KBM-7 (cell line): ENCODE measurements around the gene RPH3AL.

Experiments used
- DNase-seq: peaks from one replicate; pipeline ENCODE4 v3.0.0-alpha.2; 2015
- in situ Hi-C: fragments of 300-500 bp; cut with MboI; formaldehyde crosslinking; loops from 2 replicates; pipeline ENCODE4 v1.14.3; 2020; ENCODE audit warnings: low sequenced_read_pairs, low pct_unique_long_range_greater_than_20kb, mixed read lengths

Gene RPH3AL

GRCh38 chr17:339193-340061 is 13.2 kb downstream of the RPH3AL start:
- in situ Hi-C loops: no loop called here
- no peak for DNase-seq

DNA sequence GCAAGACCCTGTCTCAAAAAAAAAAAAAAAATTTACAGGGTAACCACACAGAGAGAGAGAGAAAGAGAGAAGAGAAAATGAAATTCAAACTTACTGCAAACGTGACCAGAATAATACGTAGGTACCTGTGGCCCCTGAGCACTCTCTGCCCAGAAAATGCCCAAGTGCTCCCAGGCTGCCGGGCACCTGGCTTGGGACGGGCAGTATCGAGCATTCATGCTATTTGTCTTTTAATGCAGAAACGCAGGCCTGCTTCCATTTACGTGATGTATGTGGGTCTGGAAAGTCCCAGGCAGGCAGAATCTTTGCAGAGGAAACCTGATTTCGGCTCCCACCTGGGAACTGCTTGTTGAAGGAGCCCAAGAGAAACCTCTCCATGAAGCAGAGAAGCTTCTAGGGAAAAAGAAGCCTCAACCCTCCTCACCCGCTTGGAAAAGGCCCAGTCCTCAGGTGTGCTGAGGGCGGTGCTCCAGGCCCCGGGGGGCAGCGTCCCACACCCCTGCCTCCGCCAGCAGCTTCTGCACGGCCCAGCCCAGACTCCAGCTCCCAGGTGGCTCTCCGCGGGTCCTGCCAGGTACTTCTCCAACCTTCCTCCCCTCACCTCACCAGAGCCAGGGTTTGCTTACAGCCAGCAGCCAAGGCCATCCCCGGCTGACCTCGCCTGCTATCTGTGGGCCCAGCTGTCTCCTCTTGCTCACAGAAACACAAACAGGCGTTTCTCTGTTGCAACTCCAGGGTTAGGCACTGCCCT is 14.0 kb downstream of the RPH3AL start:
- in situ Hi-C loops: no loop called here
- no peak for DNase-seq

DNA sequence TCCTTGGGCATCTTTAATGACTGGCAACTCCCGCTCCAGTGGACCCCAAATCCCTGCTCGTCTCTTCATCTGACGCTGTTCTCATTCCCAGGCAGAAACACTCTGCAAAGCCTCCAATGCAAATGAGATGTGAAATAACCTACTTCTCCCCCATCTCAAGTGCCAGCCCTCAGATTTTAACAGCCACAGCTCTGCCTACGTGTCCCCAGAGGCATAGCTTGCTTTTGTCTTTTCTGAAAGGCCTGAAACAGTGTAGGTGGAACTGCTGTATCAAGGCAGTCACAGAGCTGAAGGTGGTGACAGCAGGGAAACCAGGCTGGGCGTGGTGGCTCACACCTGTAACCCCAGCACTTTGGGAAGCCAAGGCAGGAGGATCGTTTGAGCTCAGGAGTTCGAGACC is 14.7 kb downstream of the RPH3AL start:
- in situ Hi-C loops: no loop called here
- DNase-seq: no peak

DNA sequence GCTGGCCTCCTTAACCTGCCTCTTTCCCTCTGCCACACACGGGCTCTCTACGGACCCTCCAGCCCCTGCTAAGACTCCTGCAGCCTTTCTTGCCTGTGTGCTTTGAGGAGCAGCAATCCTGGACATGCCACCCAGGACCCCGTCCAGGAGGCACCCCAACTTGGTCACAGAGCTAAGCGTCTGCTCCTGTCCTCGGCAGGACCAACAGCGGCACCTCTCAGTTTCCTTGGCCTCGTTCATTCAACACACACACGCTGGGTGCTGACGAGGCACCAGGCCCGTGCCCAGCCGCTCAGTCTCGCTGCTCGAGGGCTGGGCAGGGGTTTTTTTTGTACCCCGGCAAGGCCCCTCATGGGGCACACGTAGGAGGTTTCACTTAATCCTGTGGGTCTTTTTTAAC is 15.2 kb downstream of the RPH3AL start:
- no peak for DNase-seq
- in situ Hi-C loops: no loop called here

DNA sequence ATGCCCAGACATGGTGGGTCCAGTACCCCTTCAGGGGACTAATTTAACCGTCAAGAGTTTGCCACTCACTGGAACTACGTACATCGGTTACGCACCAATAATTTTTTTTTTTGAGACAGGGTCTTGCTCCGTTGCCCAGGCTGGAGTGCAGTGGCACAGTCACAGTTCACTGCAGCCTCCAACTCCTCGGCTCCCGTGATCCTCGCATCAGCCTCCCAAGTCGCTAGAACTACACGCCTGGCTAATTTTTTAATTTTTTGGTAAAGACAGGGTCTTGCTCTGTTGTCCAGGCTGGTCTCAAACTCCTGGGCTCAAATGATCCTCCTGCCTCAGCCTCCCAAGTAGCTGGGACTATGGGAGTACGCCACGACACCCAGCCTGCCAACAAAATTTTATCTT is 15.6 kb downstream of the RPH3AL start:
- in situ Hi-C loops: no loop called here
- no peak for DNase-seq

GRCh38 chr17:336110-337021 is 16.2 kb downstream of the RPH3AL start:
- peak; percentile 50 for DNase-seq
- in situ Hi-C loops: no loop called here

GRCh38 chr17:335691-336090 is 16.9 kb downstream of the RPH3AL start:
- in situ Hi-C loops: no loop called here
- no peak for DNase-seq

DNA sequence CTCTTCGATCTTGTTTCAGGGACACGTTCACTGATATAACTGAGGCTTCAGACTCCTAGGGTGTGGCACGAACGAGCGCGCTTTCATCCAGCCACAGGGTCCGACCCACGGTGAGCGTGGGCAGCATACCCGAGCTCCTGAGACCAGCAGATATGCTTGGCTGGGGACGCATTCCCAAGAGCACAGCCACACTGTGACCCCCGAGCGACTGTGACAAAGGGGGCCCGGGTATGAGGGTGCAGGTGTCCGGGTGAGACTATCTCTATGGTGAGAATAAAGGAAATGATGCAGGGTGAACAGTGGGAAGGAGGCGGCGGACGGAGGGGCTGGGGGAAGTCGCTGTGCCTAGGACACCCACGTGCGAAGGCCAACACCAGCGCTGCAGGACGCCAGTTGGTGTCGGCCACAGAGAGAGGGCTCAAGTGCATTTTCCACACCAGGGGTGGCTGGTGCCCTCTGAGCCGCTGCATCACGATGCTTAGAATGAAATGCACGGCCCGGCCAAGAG is 17.6 kb downstream of the RPH3AL start:
- no peak for DNase-seq
- in situ Hi-C loops: no loop called here

DNA sequence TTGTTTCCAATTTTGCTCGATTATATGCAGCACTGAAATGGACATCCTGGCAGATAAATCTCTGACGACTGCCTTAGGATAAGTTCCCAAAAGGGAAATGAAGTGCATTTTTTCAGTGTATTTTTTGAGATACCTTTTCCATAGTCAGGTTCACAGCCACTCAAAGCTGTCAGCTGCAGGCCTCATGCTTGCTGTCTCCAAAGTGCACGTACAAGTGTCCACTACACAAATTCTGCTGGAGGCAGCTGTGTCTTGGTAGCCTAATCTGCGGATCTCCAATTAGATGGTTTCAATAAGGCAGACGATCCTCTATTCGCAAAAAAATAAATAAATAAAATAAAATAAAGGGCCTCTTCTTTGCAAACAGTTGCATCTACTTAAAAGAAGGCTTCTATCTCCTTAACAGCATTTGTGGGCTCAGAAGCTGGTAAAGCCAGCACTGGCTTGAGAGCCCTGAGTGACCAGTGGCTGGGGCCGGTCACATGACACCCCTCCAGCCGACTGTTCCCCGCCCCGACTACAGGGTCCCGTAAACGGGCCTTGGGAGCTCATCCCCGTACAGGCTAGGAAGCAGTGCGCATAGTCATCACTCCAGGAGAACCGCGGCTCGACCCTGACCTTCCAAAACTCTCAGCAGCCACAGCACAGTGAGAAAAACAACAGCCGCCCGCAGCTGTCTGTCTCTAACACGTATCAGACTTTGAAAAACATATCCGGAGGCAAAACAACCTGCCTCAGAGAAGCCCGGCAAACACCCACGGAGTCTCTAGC is 18.8 kb downstream of the RPH3AL start:
- DNase-seq: no peak
- in situ Hi-C loops: no loop called here

DNA sequence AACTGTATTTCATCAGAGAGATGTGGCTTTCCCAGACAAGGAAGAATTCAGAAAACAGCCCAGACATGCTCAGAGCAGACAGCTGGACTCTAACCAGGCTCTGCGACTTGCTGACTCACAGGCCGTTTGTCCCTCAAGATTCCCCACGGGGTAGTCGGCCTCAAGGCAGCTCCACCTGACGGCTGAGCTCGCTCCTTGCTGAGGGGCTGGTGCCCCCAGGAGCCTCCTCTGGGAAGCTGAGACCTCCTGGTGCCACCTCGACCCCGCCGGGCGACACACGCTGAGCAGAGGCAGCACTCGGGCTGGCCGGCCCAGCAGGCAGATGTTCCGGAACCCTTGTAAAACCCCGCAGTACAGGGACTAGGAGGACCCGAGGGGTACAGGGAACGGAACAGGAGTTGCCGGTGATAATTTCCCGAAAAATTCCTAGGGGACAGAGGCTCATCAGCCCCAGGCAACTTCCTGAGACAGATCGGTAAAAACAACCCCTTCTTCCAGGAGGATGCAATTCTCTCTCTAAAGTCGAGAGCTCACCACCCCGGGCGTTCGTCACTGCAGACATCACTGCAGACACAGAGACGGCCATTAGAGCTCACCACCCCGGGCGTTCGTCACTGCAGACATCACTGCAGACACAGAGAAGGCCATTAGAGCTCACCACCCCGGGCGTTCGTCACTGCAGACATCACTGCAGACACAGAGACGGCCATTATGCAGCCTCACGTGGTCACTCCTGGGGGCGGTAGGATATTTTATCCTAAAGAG is 19.9 kb downstream of the RPH3AL start:
- no peak for DNase-seq
- in situ Hi-C loops: no loop called here

DNA sequence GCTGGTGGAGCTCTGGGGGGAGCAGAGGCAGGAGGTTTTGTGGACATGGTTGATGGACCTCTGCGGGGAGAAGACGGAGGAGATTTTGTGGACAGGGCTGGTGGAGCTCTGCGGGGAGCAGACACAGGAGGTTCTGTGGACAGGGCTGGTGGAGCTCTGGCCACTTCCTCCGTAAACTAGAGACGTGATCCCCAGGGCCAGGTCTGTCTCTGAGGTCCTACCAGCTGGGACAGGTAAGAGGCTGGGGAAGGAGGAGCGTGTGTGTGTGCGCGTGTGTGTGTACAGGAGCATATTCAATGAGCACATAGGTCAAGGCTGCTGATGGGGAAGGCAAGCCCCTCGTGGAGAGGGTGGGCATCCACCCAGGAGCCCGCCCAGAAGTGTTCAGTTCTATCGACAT is 20.6 kb downstream of the RPH3AL start:
- in situ Hi-C loops: no loop called here
- no peak for DNase-seq

GRCh38 chr17:330993-331701 is 21.5 kb downstream of the RPH3AL start:
- DNase-seq: no peak
- in situ Hi-C loops: no loop called here

- peak; percentile 37 for DNase-seq
- in situ Hi-C loops: no loop called here
These were observed 22.7 kb downstream of the RPH3AL start for GRCh38 chr17:329784-330420.

DNA sequence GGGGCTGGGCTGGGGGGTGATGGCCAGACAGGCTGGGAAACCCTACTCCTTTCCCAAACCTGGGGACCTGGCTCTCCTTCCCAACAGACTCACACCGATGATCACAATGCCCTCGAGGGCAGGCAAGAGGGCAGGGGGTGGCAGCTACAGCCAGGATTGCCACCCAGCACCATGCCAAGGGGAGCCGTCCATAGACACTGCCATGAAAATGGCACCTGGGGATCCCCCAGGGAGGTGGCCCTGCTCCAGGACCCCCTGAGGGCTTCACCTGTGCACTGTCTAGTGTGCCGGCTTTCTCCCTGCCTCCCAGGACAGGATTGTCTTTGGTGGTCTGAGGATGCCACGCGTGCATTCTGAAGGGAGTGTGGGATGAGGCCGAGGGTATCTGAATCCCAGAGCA is 24.6 kb downstream of the RPH3AL start:
- in situ Hi-C loops: no loop called here

DNA sequence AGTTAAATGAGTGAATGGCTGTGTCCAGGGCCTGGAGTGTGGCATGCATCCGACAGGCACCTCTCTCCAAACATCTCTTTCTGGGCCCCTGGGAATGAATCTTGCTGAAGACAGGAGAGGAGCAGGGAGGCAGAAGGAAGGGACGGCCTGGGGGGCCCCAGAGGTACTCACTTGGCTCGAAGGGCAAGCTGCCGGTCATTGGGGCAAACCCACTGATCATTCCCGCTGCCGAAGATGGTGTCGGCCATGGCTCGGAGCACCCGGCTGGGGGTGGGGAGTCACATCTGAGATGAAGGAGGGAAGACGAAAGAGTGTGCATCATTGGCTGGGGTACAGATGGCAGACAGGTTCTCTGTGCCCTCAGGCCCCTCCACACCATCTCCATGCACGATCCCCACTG is 25.3 kb downstream of the RPH3AL start:
- in situ Hi-C loops: no loop called here
- DNase-seq: no peak

More for the DNA sequence above, 24.6 kb downstream of the RPH3AL start:
- DNase-seq: no peak

- no peak for DNase-seq
- in situ Hi-C loops: no loop called here
These were observed 26.5 kb downstream of the RPH3AL start for GRCh38 chr17:326010-326621.
